G401.6 (cell line): ENCODE measurements around the gene C16orf90.
"Not testable (repeated sequence)": the region's sequence is repeated elsewhere in the genome, so short reads cannot be mapped to it uniquely, and the experiment has no call there.

Experiments used
- FAIRE-seq: peaks from 2 replicates; lab custom pipeline; 2012; peaks lifted over from hg19 to GRCh38; lab: Jason Lieb, UNC

Gene C16orf90

DNA sequence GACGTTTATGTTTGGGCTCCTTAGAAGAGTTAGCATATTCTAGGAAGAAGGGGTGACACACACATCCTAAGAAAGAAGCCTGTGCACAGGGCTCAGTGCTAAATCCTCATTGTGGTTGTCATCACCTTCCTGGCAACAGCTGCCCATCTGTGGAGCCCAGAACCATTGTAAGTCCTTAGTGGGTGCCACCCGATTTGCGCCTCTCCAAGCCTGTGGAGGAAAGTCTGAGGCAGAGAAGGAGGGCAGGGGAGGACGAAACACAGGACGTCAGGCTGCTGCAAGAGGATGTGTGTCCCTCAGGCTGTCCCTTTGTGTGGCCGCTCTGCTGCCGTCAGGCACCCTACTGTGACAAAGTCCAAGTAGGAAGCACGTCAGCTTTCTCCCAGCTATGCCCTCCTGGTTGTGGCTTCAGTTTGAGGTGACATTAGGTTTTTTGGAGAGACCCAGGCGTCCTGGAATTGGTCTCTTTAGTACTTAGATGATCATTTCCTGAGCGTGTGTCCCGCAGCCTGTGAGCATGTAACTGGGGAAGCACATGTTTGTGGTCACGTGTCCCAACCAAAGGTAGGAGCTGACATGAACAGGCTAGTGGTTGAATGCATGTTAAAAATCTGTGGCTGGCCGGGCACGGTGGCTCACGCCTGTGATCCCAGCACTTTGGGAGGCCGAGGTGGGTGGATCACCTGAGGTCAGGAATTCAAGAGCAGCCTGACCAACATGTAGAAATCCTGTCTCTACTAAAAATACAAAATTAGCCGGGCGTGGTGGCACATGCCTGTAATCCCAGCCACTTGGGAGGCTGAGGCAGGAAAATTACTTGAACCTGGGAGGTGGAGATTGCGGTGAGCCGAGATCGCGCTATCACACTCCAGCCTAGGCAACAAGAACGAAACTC is 16.2 kb upstream of the C16orf90 start:
- FAIRE-seq: no peak

DNA sequence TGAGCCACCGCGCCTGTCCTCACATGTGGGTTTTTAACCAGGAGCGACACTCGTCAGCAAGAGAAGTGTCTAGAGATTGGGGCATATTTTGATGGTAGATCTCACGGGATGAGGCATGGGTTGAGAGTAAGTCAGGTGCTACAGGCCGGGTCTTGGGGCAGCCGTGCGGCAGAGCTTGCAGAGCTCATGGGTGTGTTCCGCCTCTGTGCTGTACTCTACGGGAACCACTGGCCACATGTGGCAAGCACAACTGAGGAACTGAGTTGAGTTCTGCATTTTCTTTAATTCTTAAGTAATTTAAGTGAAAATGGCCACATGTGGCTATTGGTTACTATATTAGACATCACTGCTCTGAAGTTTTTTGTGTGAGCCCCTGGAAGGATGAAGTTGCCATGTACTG is 15.1 kb upstream of the C16orf90 start:
- no peak for FAIRE-seq

DNA sequence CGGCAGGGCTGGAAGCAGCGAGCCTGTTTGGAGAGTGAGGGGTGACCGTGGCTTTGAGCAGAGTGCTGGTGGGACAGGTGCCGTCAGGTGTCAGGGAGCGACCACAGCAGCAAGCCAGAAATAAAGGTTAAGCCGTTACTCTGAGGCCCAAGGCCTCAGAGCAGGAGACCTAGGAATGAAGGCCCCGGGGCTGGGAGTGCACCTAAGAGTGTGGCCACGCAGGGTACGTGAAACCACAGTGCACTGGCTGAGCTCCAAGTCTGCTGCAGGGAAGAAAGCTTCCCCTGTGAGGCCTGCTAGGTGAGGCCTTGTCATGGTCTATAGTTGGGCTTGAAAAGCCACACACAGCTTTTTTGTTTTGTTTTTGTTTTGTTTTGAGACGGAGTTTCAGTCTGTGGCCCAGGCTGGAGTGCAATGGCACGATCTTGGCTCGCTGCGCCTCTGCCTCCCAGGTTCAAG is 14.2 kb upstream of the C16orf90 start:
- no peak for FAIRE-seq

DNA sequence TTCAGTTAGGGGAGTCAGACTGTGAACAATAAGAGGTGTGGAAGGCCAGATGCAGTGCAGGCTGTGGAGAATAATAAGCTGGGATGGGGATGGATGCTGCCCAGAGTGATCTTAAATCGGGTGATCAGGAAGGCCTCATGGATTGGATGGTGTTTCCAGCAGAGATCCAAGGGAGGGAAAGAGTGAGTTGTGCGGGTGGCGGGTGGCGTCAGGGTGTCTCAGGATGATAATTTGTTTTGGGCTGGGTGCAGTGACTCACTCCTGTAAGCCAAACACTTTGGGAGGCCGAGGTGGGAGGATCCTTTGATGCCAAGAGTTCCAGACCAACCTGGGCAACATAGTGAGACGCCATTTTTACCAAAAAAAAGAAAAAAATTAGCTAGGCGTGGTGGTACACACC is 13.4 kb upstream of the C16orf90 start:
- FAIRE-seq: no peak

DNA sequence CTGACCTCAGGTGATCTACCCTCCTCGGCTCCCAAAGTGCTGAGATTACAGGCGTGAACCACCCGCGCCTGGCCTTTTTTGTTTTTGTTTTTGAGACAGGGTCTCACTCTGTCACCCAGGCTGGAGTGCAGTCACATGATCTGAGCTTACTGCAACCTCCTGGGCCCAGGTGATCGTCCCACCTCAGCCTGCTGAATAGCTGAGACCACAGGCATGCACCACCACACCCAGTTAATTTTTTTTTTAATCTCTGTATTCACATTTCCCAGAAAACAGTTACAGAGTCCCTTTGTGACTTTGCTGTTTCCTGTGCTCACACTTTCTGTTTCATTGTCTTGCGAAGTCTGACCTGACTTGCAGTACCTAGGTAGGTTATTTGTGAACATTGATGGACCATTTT is 8.2 kb upstream of the C16orf90 start:
- FAIRE-seq: no peak

DNA sequence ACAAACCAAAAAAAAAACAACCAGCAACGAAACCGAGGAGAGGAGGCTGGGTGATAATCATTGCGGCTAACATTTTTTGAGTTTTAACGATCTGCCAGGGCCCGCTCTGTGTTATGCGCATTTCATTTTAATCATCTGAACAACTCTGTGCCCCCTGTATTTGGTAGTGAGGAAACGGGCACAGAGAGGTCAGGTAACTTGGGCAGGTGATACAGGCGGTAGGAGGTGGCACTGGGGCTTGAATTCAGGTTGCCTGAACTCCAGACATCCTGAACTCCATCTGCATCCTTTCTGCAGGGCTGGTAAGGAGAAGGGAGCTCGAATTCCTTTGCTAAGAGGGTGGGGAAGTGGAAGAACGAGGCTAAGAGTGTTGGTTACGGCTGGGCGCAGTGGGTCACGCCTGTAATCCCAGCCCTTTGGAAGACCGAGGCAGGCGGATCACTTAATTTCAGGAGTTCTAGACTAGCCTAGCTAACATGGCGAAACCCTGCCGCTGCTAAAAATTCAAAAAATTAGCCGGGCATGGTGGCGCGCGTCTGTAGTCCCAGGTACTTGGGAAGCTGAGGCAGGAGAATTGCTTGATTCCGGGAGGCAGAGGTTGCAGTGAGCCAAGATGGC is 6.6 kb upstream of the C16orf90 start:
- FAIRE-seq: no peak

DNA sequence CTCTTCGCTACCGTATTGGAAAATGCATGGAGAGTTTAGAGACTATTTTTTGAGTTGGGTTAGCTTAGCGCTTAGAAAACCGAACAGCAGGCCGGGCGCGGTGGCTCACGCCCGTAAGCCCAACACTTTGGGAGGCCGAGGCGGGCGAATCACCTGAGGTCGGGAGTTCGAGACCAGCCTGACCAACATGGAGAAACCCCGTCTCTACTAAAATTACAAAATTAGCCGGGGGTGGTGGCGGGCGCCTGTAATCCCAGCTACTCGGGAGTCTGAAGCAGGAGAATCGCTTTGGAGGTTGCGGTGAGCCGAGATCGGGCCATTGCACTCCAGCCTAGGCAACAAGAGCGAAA is 6.1 kb upstream of the C16orf90 start:
- not testable (repeated sequence) for FAIRE-seq

DNA sequence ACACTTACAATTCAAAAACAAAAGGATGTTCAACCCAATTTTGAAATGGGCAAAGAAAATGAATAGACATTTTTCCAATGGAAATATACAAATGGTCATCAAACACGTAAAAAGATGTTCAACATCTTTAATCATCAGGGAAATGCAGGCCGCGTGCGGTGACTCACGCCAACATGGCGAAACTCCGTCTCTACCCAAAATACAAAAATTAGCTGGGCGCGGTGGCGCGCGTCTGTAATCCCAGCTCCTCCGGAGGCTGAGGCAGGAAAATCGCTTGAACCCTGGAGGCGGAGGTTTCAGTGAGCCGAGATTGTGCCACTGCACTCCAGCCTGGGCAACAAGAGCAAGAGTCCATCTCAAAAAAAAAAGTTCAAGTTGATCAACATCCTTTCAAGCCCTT is 3.7 kb upstream of the C16orf90 start:
- FAIRE-seq: no peak

DNA sequence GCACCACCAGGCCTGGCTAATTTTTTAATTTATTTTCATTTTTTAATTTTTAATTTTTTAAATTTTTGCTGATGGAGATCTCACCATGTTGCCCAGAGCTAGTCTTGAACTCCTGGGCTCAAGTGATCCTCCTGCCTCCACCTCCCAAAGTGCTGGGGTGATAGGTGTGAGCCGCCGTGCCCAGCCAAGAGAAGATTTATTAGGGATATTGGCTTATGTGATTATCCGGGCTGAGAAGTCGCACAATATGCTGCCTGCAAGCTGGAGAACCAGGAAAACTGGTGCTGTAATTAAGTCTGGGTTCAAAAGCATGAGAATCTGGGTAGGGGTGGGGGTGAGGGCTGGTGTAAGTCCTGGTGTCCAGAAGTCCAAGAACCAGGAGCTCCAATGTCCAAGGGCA is 2.5 kb upstream of the C16orf90 start:
- no peak for FAIRE-seq

DNA sequence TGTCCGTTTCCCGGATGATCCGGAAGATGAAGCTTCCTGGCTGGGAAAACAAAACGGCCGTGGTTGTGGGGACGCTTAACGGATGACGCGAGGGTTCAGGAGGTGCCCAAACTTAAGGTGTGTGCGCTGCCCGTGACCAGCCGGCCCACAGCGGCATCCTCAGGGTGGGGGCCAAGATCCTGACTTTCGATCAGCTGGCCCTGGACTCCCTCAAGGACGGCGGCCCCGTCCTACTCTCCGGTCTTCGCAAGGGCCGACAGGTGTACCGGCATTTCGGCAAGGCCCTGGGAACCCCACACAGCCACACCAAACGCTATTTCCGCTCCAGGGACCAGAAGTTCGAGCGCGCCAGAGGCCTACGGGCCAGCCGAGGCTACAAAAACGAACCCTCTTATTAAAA is 1.1 kb upstream of the C16orf90 start:
- no peak for FAIRE-seq

DNA sequence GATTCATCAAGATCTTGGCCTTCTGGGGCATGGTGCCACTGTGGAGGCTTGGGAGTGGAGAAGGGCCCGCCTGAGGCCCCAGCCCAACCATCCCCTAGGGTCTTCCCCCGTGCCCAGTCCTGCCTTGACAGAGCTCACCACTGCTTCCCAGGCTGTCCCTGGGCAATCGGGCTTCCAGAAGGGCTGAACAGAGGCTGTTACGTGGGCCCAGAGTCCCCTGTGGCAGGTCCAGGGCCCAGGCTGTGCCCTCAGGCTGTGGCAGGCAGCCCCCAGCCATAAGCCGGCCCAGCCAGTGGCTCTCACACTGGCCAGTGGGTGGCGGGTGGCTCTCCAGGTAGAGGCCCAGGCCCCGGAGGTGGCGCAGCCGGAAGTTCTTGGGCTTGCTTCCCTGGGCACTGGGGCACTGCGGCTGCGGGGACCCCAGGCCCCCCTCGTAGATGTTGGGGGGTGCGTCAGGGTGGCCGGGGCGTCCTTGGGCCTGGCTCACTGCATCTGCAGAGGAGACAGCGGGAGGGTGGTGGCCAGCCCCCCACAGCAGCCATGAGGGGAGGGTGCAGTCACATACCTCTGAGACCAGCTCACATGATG is 809 bp downstream of the C16orf90 start:
- FAIRE-seq: no peak

DNA sequence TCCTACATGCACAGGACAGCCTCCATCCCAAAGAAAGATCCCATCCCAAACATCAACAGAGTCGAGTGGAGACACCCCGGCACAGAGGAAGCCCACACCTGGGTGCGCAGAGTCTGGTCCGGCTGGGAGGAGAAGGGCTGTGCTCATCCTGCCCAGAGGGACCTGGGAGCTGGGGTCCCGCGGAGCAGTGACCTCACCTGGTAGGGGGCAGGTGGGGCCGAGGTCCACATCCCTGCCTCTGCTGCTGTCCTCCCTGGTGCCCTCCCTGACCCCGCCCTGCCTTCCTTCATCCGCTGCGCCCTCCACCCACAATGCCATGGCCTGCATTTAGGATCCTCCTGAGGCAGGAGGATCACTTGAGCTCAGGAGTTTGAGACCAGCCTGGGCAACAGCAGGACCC is 2.9 kb downstream of the C16orf90 start:
- no peak for FAIRE-seq

DNA sequence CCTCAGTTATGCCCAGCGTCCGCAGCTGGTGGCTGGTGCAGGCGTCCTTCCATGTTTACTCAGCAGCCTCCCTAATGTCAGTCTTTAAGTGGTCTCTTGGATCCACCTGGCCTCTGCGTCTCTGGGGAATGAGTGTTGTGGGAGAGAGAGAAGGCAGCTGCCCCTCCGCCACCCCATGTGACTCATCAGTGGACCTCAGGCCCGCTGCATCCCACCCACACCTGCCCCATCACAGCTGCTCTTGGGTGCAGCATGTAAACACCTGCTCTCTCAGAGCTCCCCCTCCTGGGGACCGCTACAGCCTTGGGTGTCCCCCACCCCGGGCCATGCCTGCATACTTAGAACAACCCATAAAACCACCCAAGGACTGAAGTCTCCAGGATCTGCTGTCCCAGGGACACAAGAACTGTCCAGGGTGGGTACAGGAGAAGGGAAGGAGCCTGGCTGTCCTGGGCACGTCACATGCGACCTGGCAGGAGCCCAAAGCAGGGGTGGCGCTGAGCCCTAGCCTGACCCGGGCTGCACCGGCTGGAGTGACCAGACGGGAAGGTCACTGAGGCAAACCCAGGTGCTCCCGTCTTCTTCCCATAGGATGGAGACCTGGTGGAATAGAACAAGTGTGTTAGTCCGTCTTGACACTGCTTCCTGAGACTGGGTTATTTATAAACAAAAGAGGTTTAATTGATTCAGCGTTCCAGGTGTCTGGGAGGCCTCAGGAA is 4.2 kb downstream of the C16orf90 start:
- FAIRE-seq: no peak

DNA sequence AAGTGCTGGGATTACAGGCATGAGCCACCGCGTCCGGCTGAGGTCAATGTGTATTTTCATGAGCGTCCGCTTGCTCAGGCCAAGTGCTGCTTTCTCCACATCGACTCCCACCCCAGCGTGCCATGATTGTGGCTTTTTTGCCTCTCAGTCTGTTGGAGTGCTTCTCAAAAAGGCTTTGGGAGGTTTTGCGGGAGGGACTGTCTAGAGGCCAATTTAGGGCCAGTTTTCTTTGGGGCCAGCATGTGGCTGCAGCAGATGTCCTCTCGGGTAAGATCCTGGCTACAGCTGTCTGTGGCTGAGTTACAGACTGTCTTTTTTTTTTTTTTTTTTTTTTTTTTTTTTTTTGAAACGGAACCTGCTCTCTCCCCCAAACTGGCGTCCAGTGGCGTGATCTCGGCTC is 6.5 kb downstream of the C16orf90 start:
- no peak for FAIRE-seq

DNA sequence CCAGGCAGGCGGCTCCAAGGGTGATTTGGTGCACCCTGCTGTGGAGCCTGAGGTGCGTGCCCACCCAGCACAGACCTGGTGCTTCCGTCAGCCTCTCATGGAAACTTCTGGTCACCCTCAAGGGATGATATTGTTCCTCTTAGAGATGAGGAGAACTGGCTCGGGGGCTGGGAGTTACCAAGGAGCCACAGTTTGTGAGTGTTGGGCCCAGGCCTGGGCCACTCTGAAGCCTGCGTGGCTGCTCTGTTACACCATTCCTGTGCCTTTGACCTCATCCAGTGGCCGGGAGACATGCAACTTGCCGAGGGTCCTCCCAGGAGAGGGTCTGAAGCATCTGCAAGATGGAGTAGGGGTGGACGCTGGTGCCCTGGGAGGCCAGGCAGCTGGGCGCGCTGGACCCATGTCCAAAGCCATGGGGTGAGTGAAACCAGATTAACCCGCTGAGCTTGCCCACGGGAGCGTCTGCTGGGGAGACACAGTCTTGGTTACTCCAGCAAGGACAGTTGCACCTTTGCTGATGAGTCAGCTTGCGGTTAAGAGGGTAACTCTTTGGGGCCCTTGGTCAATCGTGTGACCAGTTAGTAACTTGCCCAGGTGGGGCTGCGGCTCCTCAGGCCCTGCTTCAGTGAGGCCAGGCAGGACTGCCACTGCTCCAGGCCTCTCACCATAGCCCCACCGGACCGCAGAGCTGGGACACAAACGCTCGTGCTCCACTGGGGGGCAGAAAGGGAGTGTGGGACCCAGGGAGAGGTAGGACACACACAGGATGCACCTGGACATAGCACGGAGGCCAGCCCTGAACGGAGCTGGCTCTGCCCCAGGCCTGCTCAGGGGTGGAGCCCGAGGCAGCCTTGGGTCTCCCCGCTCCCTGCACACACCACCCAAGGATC is 7.5 kb downstream of the C16orf90 start:
- no peak for FAIRE-seq

DNA sequence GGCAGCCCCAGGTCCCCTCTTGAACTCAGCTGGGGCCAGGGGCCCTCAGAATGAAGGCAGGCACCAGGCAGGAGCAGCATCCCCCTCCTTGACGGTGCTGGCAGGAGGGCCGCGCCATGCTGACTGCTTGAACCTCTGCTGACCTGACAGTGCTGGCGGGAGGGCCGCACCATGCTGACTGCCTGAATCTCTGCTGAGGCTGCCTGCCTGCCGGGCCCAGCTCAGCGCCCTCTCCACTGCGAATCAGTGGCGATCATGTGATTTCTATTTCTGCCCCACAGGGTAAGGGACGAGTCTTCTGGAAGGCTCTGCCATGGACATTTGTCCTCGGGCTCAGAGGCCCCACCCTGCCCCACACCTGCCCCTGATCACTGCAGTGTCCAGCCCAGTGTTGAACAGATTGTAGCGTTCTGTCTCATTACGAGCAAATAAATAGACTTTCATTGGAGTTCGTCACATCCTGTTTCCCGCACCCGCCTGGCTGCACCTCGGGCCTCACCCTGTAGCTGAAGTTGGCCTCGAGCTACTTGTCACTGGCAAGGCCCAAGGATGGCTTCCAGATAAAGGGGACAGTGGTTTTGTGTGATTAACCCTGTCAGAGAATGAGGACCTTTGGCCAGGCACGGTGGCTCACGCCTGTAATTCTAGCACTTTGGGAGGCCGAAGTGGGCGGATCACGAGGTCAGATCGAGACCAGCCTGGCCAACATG is 8.6 kb downstream of the C16orf90 start:
- FAIRE-seq: no peak

DNA sequence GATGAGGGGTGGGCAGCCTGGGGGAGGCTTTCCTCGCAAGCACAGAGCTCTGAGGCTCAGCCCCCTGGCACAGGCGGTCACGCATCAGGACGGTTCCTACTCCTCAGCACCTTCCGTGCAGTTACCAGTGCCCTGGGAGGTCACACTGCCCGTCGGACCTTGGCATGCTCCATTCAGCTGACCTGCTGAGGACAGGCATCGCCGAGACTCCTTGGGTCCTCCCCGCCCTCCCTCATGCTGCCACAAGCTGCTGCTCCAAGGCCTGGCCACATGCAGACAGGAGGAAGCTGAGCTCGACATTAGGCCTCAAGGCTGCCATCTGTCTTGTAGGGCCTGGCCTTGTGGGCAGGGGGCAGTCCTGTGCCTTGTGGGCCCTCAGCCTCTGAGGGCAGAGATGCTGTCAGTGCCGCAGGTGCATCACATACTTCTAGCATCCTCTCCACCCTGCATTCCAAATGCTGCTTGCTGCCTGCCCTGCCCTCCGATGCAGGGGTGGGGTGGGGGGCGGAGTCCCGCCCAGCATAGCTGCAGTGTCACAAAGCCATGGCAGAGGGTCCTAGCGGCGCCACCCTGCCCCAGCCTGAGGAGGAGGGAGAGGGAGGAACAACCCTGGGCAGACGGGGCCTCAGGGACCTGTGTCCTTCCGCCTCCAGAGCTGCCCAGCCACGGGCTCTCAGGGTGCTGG is 9.3 kb downstream of the C16orf90 start:
- FAIRE-seq: no peak

DNA sequence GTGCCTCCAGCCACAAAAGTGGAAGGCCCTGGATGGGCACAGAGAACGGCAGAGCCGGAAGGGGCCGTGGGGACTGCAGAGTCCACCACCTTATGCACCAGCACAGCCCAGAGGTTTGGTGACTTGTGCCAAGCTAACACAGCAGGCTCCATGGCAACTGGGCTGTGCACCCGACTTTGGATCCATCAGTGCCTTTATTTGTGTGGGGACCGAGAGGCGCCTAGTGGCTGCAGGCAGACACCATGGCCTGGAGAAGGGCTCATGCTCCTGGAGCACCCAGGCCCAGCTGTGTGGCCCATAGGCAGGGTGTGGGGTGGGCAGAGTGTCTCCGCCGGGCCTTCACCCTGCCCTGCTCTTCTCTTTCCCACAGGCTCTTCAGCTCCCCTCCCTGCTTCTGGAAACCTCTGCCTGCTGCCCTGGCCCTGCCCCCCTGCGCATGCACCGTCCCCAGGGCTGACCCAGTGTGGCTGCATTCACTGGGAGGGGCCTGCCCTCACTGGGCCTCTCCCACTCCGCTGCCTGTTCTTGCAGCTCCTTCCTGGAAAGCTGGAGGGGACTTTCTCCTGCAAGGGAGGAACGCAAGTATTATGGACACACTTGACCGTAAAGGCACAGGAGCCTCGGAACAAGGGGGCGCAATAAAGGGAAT is 10.1 kb downstream of the C16orf90 start:
- no peak for FAIRE-seq

DNA sequence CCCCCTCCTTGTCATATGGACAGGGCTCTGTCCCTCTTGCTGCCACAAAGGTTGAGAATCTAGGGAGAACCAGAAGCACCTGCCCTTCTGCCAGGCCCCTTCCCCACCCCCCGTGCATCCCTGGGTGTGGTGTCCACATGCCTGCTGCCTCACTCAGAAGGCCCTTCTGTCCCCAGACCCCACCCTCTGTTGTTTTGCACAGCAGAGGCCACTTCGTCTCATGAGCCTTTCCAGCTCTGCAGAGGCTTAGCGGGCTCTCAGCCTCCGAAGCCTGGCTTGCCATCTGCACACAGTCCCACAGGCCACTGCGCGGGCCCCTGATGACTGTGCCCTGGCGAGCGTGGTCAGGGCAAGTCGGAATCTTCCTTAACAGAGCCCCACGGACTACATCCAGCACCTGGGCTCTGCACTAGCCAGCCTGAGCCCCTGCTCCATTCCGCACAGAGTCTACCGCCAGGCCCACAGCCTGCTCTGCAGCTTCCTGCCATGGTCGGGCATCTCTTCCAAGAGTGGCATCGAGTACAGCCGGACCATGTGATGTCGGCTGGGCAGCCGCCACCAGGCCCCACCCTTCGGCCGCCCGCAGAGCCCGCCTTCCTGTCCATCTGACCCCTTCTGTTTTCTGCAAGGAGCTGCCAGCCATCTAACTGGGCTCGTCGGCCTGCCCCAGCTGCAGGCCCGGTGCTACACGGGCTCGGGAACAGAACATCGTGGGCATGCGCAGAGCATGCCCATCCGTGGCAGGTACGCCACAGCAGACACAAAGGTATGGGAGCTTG is 10.8 kb downstream of the C16orf90 start:
- no peak for FAIRE-seq
